ENCODE data around the gene SOBP. TPM values are rescaled to one million over a fixed set of nuclear protein-coding genes. Genes with fewer than 3 reads are reported as not detected.

Gene SOBP
- total RNA-seq, 1 experiment from 2014 or later: 10.1 TPM

- no peak overlapping the region for H3K4me3 Mint-ChIP-seq
- DNase-seq (ENCODE audit: low spot score): no peak
- H3K27me3 Mint-ChIP-seq (ENCODE audit: low read depth): no peaks in the 10 kb centered on the region; the same call in 1 of the 2 replicates
- no peaks in the 10 kb centered on the region; the same call in 1 of the 2 replicates for H3K36me3 Mint-ChIP-seq
- peaks cover 17% of the 10 kb centered on the region for H3K4me1 Mint-ChIP-seq
- no peak overlapping the region for H3K27ac Mint-ChIP-seq
- no peaks in the 10 kb centered on the region for H3K9me3 Mint-ChIP-seq
- POLR2A ChIA-PET: no interaction called here
- ATAC-seq: no peak
- no peak for TF ChIP-seq HMGA2 (CRISPR knock-in tag; IDR thresholded peaks at IDR 0.05)
- no peak for TF ChIP-seq CREM (CRISPR knock-in tag; IDR thresholded peaks at IDR 0.05)
- TF ChIP-seq IRF2 (CRISPR knock-in tag; IDR thresholded peaks at IDR 0.05; ENCODE audit: borderline replicate concordance, low read depth): no peak
- no peak for TF ChIP-seq ZNF138 (CRISPR knock-in tag; conservative IDR thresholded peaks at IDR 0.05)
- no peak for TF ChIP-seq ETV6 (CRISPR knock-in tag; IDR thresholded peaks at IDR 0.05)
- TF ChIP-seq OVOL2 (CRISPR knock-in tag; IDR thresholded peaks at IDR 0.05; ENCODE audit: borderline replicate concordance): no peak
- CTCF ChIA-PET: interaction anchor here (0.8 kb wide), 1 partner anchor 10 kb away, joined by 3 read pairs; no protein-coding TSS in a partner anchor
These were observed 77.7 kb downstream of the SOBP start for GRCh38 chr6:107567643-107568042.

- Mint-ChIP-seq H3K4me1 (peaks cover 18% of the 10 kb centered on the region), H3K4me3 (no peak overlapping the region), H3K27ac (no peak overlapping the region), H3K9me3 (no peaks in the 10 kb centered on the region), H3K27me3 (ENCODE audit: low read depth) (no peaks in the 10 kb centered on the region; the same call in 1 of the 2 replicates), H3K36me3 (no peaks in the 10 kb centered on the region)
- TF ChIP-seq JAZF1 (CRISPR knock-in tag; IDR thresholded peaks at IDR 0.05): no peak
- no peak for TF ChIP-seq ZNF671 (CRISPR knock-in tag; IDR thresholded peaks at IDR 0.05)
- no peak for TF ChIP-seq TEAD4 (CRISPR knock-in tag; IDR thresholded peaks at IDR 0.05)
- TF ChIP-seq TEAD1 (CRISPR knock-in tag; IDR thresholded peaks at IDR 0.05): no peak
- no peak for TF ChIP-seq PRRX2 (CRISPR knock-in tag; IDR thresholded peaks at IDR 0.05)
- no peak for TF ChIP-seq FOXK1 (CRISPR knock-in tag; IDR thresholded peaks at IDR 0.05)
- TF ChIP-seq ZSCAN18 (CRISPR knock-in tag; IDR thresholded peaks at IDR 0.05): no peak
- TF ChIP-seq ZNF423 (CRISPR knock-in tag; IDR thresholded peaks at IDR 0.05): no peak
- TF ChIP-seq ELF4 (CRISPR knock-in tag; IDR thresholded peaks at IDR 0.05; ENCODE audit: low read depth): no peak
- TF ChIP-seq ZNF138 (CRISPR knock-in tag; conservative IDR thresholded peaks at IDR 0.05): no peak
- TF ChIP-seq GRHL2 (CRISPR knock-in tag; IDR thresholded peaks at IDR 0.05; ENCODE audit: insufficient replicate concordance, severe bottlenecking): no peak
- DNase-seq (ENCODE audit: low spot score) (no peak), ATAC-seq (no peak; the same call in 1 of the 2 replicates)
- ChIA-PET CTCF (no interaction called here), POLR2A (no interaction called here)
These were observed 79.6 kb downstream of the SOBP start for GRCh38 chr6:107569473-107569872.

GRCh38 chr6:107571354-107571753 lies 81.4 kb downstream of the SOBP start:
- H3K27me3 Mint-ChIP-seq (ENCODE audit: low read depth): no peaks in the 10 kb centered on the region; the same call in 1 of the 2 replicates
- H3K27ac Mint-ChIP-seq: no peak overlapping the region
- ATAC-seq: no peak
- DNase-seq (ENCODE audit: low spot score): no peak
- ChIA-PET POLR2A (interaction anchor here (0.9 kb wide), 1 partner anchor 17 kb away, joined by 4 read pairs; no protein-coding TSS in a partner anchor), CTCF (no interaction called here)
- H3K9me3 Mint-ChIP-seq: no peaks in the 10 kb centered on the region
- H3K36me3 Mint-ChIP-seq: no peaks in the 10 kb centered on the region
- peaks cover 17% of the 10 kb centered on the region for H3K4me1 Mint-ChIP-seq
- no peak overlapping the region for H3K4me3 Mint-ChIP-seq
- TF ChIP-seq ZNF416 (CRISPR knock-in tag; IDR thresholded peaks at IDR 0.05) (no peak), KAT7 (CRISPR knock-in tag; IDR thresholded peaks at IDR 0.05; ENCODE audit: borderline replicate concordance) (no peak), EMX1 (CRISPR knock-in tag; IDR thresholded peaks at IDR 0.05) (no peak), E2F5 (CRISPR knock-in tag; IDR thresholded peaks at IDR 0.05) (no peak), HMGA2 (CRISPR knock-in tag; IDR thresholded peaks at IDR 0.05) (no peak), TEAD1 (CRISPR knock-in tag; IDR thresholded peaks at IDR 0.05) (no peak), ZNF281 (CRISPR knock-in tag; IDR thresholded peaks at IDR 0.05) (no peak), PREB (CRISPR knock-in tag; IDR thresholded peaks at IDR 0.05; ENCODE audit: borderline replicate concordance) (no peak), IRF1 (CRISPR knock-in tag; IDR thresholded peaks at IDR 0.05) (no peak), JUN (CRISPR knock-in tag; IDR thresholded peaks at IDR 0.05) (no peak), ZSCAN18 (CRISPR knock-in tag; IDR thresholded peaks at IDR 0.05) (no peak)

Data from WTC11 (cell line).